NCI-H524 treated with DMSO at 0.1 percent for 48 hours (cell line): ENCODE results near the gene PRMT7.

Source experiments
- DNase-seq: peaks from one replicate; lab custom pipeline; 2025; lab: John Stamatoyannopoulos, UW

Gene PRMT7

DNA sequence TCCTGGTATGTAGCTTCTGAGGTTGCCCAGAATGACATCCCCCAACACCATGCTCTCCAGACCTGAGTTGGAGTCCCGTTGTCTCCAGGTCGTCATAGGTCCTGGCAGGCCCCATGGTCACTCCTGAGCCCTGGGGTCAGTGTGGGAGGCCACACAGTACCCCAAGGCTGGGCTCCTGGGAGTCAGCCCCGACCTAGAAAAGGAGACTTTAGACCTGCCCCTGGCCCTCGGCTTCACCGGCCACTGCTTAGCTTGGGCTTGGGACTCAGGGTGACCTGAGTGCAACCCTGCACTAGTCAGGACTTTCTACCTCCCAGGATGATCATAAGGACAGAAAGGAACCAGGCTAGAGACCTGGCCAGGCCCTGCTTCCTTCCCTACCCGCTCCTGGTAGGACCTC lies 65.8 kb downstream of the PRMT7 start:
- DNase-seq: no peak

- DNase-seq: no peak
Measured at GRCh38 chr16:68377221-68377620, 66.4 kb downstream of the PRMT7 start.

GRCh38 chr16:68377667-68378393 lies 67.0 kb downstream of the PRMT7 start:
- DNase-seq: no peak

DNA sequence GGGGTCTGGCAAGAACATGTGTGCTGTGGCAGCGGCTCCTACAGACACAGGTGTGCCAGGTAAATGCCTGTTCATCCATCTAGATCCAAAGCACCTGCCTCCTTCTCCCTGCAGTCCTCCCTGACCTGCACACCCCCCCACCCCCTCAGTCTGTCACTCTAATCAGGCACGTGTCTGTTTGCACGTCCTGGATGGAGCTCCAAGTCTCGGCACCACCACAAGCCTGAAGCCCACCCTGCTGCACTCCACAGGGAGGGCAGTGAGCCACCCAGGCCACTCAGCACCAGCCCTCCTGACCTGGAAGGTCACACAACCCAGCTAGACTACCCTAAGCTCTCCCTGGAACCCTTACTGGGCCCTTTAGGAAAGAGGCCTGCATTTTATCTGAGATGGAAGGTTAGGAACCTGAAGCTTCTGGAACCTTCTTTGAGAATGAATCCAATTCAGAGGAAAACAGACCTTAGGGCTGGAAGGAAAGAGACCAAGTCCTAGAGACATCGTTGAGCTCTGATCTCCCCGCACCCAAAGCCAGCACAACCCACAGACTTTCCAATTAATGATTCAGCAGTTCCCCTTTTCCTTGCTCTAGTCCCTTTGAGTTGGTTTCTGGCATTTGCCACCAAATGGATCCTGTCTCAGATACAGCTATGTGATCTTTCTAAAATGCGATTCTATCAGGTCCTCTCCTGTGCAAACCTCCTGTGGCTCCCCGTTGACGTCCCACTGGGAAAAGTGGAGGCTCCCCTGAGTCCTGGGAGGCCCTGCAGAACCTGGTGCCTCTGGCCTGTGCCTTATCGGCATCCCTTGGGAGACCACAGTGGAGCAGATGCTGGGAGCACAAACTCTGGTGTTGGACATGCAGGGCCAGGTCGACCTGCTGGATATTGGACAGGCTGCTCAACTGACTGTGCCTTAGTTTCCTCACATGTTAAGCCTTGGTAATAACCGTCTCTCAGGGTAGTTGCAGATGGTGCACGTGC lies 67.9 kb downstream of the PRMT7 start:
- no peak for DNase-seq

DNA sequence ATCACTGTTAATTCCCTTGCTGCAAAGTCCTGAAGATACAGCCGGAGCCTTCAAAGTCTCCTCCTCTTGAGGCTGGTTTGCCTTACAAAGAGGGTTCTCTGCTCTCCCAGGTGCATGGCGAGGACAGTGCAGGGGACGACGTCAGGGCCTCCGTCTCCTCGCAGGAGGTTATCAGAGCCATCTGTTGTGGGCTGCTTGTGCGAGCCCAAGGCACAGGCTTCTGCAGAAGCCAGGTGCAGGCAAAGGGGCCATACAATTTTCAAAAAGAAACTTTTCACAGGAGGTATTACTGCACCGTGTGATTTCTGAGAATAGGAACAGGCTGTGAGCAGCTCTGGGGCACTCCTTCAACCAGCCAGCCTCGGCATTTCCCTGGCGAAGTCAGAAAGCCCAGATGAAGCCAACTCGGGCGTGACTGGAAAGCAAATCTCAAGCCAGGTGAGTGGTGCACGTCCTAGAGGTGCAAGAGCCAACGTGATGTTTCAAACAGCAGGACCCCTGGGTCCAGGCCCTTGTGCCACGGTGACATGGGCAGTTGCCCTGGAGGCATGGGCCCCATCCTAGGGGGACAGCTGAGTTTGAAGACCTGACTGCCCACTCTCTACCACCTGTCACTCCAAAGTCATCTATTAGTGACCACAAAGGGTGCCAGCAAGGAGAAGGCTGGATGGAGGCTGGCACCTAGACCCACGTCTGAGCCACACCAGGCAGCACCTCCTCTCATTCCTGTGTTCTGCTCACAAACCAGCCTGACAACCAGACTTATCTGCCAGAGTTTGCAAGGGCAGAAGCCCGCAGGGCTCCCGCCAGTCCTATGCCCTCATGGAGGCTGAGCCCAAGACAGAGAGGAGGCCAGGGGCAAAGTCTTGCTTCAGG lies 68.9 kb downstream of the PRMT7 start:
- DNase-seq: no peak

GRCh38 chr16:68380348-68380670 lies 69.5 kb downstream of the PRMT7 start:
- DNase-seq: no peak

DNA sequence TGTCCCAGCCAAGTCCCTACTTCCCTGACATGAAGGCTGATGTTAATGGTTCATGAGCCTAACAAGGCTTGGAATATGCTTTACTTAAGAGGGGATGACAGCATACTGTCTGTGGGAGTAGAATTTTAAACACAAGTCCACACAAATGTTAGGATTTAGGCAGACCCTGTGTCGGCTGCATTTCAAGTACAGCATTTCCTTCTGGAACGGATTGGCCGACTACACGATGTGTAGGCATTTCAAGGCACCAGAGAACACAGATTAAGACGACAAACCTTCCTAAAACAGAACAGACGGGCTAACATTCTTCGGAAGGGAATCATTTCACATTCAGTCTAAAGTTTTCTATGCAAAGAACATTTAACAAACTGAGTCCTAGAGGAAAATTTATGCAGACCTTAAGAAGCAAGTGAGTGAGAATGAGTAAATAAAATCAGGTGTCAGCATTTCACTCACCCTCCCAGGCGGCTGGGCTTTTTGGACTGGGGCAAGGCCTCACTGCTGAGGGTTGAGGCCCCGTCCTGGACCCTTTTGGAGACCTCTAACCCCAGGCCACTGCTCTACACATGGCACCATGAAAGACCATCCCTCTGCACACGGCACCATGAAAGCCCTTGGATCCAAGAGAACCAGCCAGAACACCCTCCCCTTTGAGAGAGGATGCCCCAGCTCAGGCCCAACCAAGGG lies 70.0 kb downstream of the PRMT7 start:
- no peak for DNase-seq

DNA sequence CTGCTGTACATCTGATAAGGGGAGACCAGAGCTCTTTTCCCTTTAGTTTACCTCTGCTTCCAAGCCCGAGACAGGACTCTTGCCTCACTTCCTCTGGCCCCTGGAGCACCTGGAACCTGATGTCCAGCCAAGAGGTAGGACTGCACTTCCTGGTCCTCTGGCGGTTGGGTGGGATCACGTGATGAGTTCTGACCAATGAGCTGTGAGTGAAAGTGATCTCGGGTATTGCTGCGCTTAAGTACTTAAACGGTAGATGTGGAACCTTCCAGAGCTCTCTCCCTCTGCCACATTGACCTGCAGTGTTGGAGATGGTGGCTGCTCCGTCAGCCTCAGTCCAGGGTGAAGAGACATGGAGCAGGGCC lies 70.5 kb downstream of the PRMT7 start:
- no peak for DNase-seq

DNA sequence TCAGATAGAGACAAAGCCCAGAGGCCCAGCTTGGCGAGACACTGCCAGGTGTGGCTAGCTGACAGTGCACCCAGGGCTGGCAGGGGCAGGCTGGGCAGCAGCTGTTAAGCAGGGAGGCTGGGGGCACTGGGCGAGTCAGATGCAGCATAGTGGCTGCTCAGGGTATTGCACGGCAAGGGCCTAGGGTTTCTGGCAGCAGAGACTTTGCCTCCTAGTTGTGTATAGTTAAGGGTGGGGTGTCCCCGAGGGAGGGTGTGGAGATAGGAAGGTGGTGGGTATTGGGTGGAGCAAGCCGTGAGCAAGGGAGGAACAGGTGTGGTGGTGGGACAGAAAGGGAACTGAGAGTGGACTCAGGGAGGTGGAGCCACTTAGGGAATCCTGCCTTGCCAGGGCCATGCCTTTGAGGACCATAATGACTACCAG lies 71.5 kb downstream of the PRMT7 start:
- DNase-seq: no peak

GRCh38 chr16:68383858-68384257 lies 73.0 kb downstream of the PRMT7 start:
- no peak for DNase-seq

GRCh38 chr16:68384288-68385161 lies 73.7 kb downstream of the PRMT7 start:
- DNase-seq: no peak

GRCh38 chr16:68385371-68385770 lies 74.6 kb downstream of the PRMT7 start:
- DNase-seq: no peak

GRCh38 chr16:68386628-68387027 lies 75.8 kb downstream of the PRMT7 start:
- DNase-seq: no peak

DNA sequence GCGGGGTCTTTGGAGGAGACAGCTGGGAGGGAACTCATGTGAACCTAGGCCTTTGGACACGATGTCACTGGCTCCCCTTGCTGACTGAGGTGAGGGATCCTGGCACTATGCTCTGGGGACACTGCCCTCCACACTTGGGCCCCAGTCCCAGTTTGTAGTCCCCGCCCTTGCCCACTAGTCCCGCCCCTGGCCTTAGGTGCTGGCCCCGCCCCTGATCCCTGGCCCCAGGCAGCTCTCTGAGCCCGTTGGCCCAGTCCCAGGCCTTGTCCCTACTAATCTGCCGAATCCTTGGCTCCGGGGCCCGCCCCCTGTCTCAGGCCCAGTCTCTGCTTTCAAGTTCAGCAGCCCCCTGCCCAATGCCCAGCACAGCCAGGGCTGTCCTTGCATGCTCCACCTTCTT lies 76.5 kb downstream of the PRMT7 start:
- DNase-seq: no peak

DNA sequence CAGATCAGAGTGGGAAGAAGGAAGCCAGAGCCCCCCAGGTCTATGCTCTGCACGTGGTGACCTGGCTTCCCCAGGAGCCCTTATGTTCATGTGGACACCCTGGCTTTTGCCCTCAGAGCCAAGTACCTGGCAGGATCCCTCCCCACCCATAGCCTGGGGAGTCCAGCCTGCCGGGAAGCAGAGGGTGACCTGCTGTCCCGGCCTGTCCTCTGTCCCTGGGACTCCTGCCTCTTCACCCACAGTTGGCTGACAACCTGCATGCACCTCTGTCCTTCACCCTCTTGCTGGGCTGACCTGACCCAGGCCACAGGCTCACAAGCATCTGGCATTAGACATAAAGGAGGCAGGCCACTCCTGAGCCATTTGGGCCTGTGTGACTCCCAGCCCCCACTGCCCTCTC lies 77.3 kb downstream of the PRMT7 start:
- no peak for DNase-seq

DNA sequence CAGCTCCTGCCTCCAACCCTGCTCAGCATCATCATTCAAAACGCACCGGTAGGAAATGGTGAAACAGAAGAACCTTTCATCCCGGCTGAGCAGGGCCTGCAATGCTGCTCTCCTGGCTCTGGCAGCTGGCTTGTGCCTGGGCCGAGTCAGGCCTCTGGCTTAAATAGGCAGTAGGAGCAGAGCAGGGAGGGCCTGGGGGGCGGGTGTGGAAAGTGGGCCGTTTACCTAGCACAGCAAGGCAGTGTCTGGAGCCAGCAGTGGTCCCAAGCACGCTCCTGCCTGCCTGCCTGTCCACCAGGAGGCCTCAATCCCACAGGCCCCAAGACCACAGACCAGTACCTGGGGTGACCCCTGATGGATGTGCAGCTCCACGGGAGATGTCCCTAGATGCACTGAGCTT lies 78.2 kb downstream of the PRMT7 start:
- no peak for DNase-seq

GRCh38 chr16:68389750-68390371 lies 79.0 kb downstream of the PRMT7 start:
- DNase-seq: no peak

DNA sequence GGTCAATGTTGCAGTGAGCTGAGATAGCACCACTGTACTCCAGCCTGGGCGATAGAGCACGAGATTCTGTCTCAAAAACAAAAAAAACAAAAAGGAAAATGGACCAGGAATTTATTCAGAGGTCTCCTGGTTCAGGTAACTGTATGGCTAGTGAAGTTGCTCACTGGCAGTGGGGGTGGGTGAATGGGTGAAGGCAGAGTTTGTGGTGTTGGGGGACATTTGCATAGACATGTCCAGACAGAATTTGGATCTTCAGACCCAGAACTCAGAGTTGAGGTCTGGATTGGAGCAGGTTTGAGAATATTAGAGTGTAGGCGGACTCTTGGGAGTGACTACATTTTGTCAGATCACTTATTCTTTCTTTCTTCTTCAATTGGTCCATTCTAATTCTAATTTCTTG lies 82.5 kb downstream of the PRMT7 start:
- no peak for DNase-seq

DNA sequence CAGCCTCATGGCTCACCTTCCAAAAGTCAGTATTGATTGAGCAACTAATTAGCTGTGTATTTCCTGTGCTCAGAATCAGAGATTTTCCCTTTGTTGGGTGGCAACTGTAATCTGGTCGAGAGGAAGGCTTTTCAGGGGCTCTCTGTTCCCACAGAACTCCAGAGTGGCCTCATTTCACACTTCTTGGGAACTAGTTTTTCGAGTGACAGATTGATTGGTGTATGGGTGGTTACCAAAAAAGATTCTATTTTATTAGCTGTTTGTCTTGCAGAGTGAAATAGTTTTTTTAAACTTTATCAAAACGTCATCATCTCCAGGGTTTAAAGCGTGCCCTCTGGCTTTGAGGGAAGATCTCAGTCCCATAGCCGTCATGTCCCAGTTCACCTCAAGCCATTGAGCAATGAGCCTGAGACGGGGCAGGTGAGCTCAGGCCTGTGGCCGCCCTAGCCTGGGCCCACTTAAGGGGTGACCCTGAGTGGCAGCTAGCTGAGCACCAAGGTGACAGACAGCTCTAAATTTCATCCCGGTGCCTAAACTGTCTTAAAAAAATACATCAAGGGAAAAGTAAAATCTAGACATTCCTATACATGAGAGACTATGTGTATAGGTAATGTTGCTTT lies 84.5 kb downstream of the PRMT7 start:
- DNase-seq: no peak

GRCh38 chr16:68395815-68396214 lies 85.0 kb downstream of the PRMT7 start:
- DNase-seq: no peak
